ENCODE data around the gene PEMT. TPM values are rescaled to one million over a fixed set of nuclear protein-coding genes. Genes with fewer than 3 reads are reported as not detected.

The PEMT gene
- total RNA-seq, result 15.4 and 23.7 TPM in 2 replicates

GRCh38 chr17:17591355-17592298, at the start of gene PEMT:
PEMT (minus strand) TSS chr17:17591708; CDS start chr17:17591626, 82 bp downstream.

GRCh38 chr17:17496189-17497064, 95.1 kb downstream of the PEMT start, which contains the start of gene RASD1:
RASD1 (minus strand) TSS chr17:17496395; CDS start chr17:17496181, 214 bp downstream.

GRCh38 chr17:17476865-17477467, 114.5 kb downstream of the PEMT start, which contains the start of gene MED9:
MED9 (plus strand) TSS chr17:17477000; CDS start chr17:17477042, 42 bp downstream.

Other genes with a start within 250 kb of the PEMT start
- gene MED9, start 114.7 kb downstream of the PEMT start, total RNA-seq, result 7.0 and 10.8 TPM in 2 replicates
- gene RASD1, start 95.3 kb downstream of the PEMT start, total RNA-seq, result 10.0 and 11.5 TPM in 2 replicates
- 7.0 and 13.1 TPM in 2 replicates for gene RAI1, start 89.8 kb upstream of the PEMT start, total RNA-seq
- gene SREBF1, start 245.3 kb upstream of the PEMT start, total RNA-seq, result 31.4 and 35.9 TPM in 2 replicates

All from bladder microvascular endothelial cell (primary cell).